BLaER1 treated with 17β-estradiol and CSF1 and Interleukin-3, amounts not matched to agents 10 nM and 100 nM (cell line): Measurements from ENCODE around the gene ARSJ.
"Not testable (repeated sequence)": the region's sequence is repeated elsewhere in the genome, so short reads cannot be mapped to it uniquely, and the experiment has no call there.

Source experiments
- H3K27ac ChIP-seq, 11 experiments: shearing (Covaris generic); formaldehyde crosslinking; 2 replicates each; pipeline ENCODE4 v1.8.1; 2022
- H3K27me3 ChIP-seq, 11 experiments: shearing (Covaris generic); formaldehyde crosslinking; 2 replicates each; pipeline ENCODE4 v1.8.1; 2022
- H3K36me3 ChIP-seq, 11 experiments: shearing (Covaris generic); formaldehyde crosslinking; 2 replicates each; pipeline ENCODE4 v1.8.1; 2022
- H3K4me1 ChIP-seq, 10 experiments: shearing (Covaris generic); formaldehyde crosslinking; 2 replicates each; pipeline ENCODE4 v1.8.1; 2022
- H3K4me2 ChIP-seq, 11 experiments: shearing (Covaris generic); formaldehyde crosslinking; 2 replicates each; pipeline ENCODE4 v1.8.1; 2022
- H3K4me3 ChIP-seq, 10 experiments: shearing (Covaris generic); formaldehyde crosslinking; 2 replicates each; pipeline ENCODE4 v1.8.1; 2022
- H3K9ac ChIP-seq, 11 experiments: shearing (Covaris generic); formaldehyde crosslinking; 2 replicates each; pipeline ENCODE4 v1.8.1; 2022
- H3K9me3 ChIP-seq, 11 experiments: shearing (Covaris generic); formaldehyde crosslinking; replicated peaks in 1 of 11; 2 replicates each; pipeline ENCODE4 v1.8.1; 2022
- H4K20me1 ChIP-seq, 11 experiments: shearing (Covaris generic); formaldehyde crosslinking; 2 replicates each; pipeline ENCODE4 v1.8.1; 2022
- Cebpa-rat ChIP-seq, 11 experiments: shearing (Covaris generic); IDR thresholded peaks; 2 replicates each; pipeline ENCODE4 v1.8.1; 2022

ARSJ gene

GRCh38 chr4:113935190-113935589, 44.3 kb downstream of the ARSJ start:
- no peak overlapping the region for H3K9ac ChIP-seq
- H3K27ac ChIP-seq: no peak overlapping the region
- TF ChIP-seq Cebpa-rat (IDR thresholded peaks at IDR 0.05): no peak

GRCh38 chr4:113924706-113925105, 54.7 kb downstream of the ARSJ start:
- H3K27me3 ChIP-seq, H3K9ac ChIP-seq, H3K9me3 ChIP-seq, H3K36me3 ChIP-seq, H3K4me3 ChIP-seq, H3K4me2 ChIP-seq, H3K27ac ChIP-seq, H4K20me1 ChIP-seq: not testable (repeated sequence)
- H3K4me1 ChIP-seq: peaks cover 0 to 15% (median 0%) of the 10 kb centered on the region in 10 experiments; a peak in 3 of 20 replicates

More at GRCh38 chr4:113935190-113935589, 44.3 kb downstream of the ARSJ start:
- Histone ChIP-seq H3K36me3 (no peaks in the 10 kb centered on the region), H3K27me3 (no peaks in the 10 kb centered on the region), H3K4me1 (no peaks in the 10 kb centered on the region), H3K4me2 (no peak overlapping the region), H3K4me3 (no peak overlapping the region), H3K9me3 (peaks cover 0 to 4% (median 0%) of the 10 kb centered on the region in 11 experiments; a peak in 1 of 22 replicates), H4K20me1 (no peaks in the 10 kb centered on the region)

- Histone ChIP-seq H3K4me2 (peak overlapping the region in 2 of 11 experiments; percentile 50 to 63; a peak in 3 of 22 replicates), H4K20me1 (no peaks in the 10 kb centered on the region), H3K27ac (no peak overlapping the region), H3K9ac (no peak overlapping the region), H3K27me3 (no peaks in the 10 kb centered on the region), H3K9me3 (no peaks in the 10 kb centered on the region), H3K4me3 (no peak overlapping the region), H3K4me1 (peaks cover 0 to 15% (median 0%) of the 10 kb centered on the region in 10 experiments; a peak in 3 of 20 replicates), H3K36me3 (no peaks in the 10 kb centered on the region)
- TF ChIP-seq Cebpa-rat (IDR thresholded peaks at IDR 0.05): no peak
Observed at GRCh38 chr4:113921089-113921794, 58.2 kb downstream of the ARSJ start.

- Histone ChIP-seq H3K4me1 (peaks cover 0 to 15% (median 0%) of the 10 kb centered on the region in 10 experiments; a peak in 3 of 20 replicates), H3K9ac (no peak overlapping the region), H3K4me3 (no peak overlapping the region), H3K27me3 (no peaks in the 10 kb centered on the region), H3K36me3 (no peaks in the 10 kb centered on the region), H3K9me3 (no peaks in the 10 kb centered on the region), H3K4me2 (no peak overlapping the region), H4K20me1 (no peaks in the 10 kb centered on the region), H3K27ac (no peak overlapping the region)
- TF ChIP-seq Cebpa-rat (IDR thresholded peaks at IDR 0.05): no peak
Observed at GRCh38 chr4:113919611-113920010, 59.8 kb downstream of the ARSJ start.

- no peak overlapping the region for H3K27ac ChIP-seq
- no peak for TF ChIP-seq Cebpa-rat (IDR thresholded peaks at IDR 0.05)
- no peaks in the 10 kb centered on the region for H3K9me3 ChIP-seq
- H3K4me1 ChIP-seq: peaks cover 0 to 15% (median 0%) of the 10 kb centered on the region in 10 experiments; a peak in 3 of 20 replicates
- no peak overlapping the region for H3K9ac ChIP-seq
- H3K4me2 ChIP-seq: no peak overlapping the region
- no peaks in the 10 kb centered on the region for H3K27me3 ChIP-seq
- H3K4me3 ChIP-seq: no peak overlapping the region
- no peaks in the 10 kb centered on the region for H4K20me1 ChIP-seq
- no peaks in the 10 kb centered on the region for H3K36me3 ChIP-seq
Observed at GRCh38 chr4:113919145-113919544, 60.3 kb downstream of the ARSJ start.

GRCh38 chr4:113908829-113909228, 70.6 kb downstream of the ARSJ start:
- H3K27ac ChIP-seq: no peak overlapping the region

GRCh38 chr4:113907559-113907958, 71.9 kb downstream of the ARSJ start:
- TF ChIP-seq Cebpa-rat (IDR thresholded peaks at IDR 0.05): no peak
- peaks cover 0 to 7% (median 0%) of the 10 kb centered on the region in 11 experiments; a peak in 8 of 22 replicates for H3K9me3 ChIP-seq
- no peaks in the 10 kb centered on the region for H3K4me1 ChIP-seq
- no peak overlapping the region for H3K4me2 ChIP-seq
- no peak overlapping the region for H3K4me3 ChIP-seq
- no peak overlapping the region for H3K9ac ChIP-seq
- no peaks in the 10 kb centered on the region; a peak in 1 of 22 replicates for H3K36me3 ChIP-seq
- no peaks in the 10 kb centered on the region for H3K27me3 ChIP-seq
- H3K27ac ChIP-seq: no peak overlapping the region
- no peaks in the 10 kb centered on the region for H4K20me1 ChIP-seq

More at GRCh38 chr4:113908829-113909228, 70.6 kb downstream of the ARSJ start:
- Histone ChIP-seq H3K4me2 (no peak overlapping the region), H3K27me3 (no peaks in the 10 kb centered on the region), H3K4me3 (no peak overlapping the region), H3K9me3 (peaks cover 0 to 7% (median 0%) of the 10 kb centered on the region in 11 experiments; a peak in 8 of 22 replicates), H3K36me3 (no peaks in the 10 kb centered on the region; a peak in 1 of 22 replicates), H3K4me1 (no peaks in the 10 kb centered on the region), H3K9ac (no peak overlapping the region), H4K20me1 (no peaks in the 10 kb centered on the region)
- TF ChIP-seq Cebpa-rat (IDR thresholded peaks at IDR 0.05): no peak

GRCh38 chr4:113905301-113905700, 74.1 kb downstream of the ARSJ start:
- Histone ChIP-seq H3K36me3 (no peaks in the 10 kb centered on the region; a peak in 1 of 22 replicates), H3K4me1 (peaks cover 0 to 5% (median 0%) of the 10 kb centered on the region in 10 experiments; a peak in 3 of 20 replicates)
- no peak for TF ChIP-seq Cebpa-rat (IDR thresholded peaks at IDR 0.05)

GRCh38 chr4:113904877-113905276, 74.6 kb downstream of the ARSJ start:
- no peaks in the 10 kb centered on the region for H4K20me1 ChIP-seq
- H3K36me3 ChIP-seq: no peaks in the 10 kb centered on the region; a peak in 1 of 22 replicates
- TF ChIP-seq Cebpa-rat (IDR thresholded peaks at IDR 0.05): no peak
- no peak overlapping the region for H3K27ac ChIP-seq
- H3K9me3 ChIP-seq: peaks cover 0 to 7% (median 0%) of the 10 kb centered on the region in 11 experiments; a peak in 8 of 22 replicates
- H3K4me2 ChIP-seq: no peak overlapping the region
- no peak overlapping the region for H3K9ac ChIP-seq
- H3K27me3 ChIP-seq: no peaks in the 10 kb centered on the region
- H3K4me1 ChIP-seq: peaks cover 0 to 9% (median 1%) of the 10 kb centered on the region in 10 experiments; a peak in 8 of 20 replicates
- H3K4me3 ChIP-seq: no peak overlapping the region

More at GRCh38 chr4:113905301-113905700, 74.1 kb downstream of the ARSJ start:
- no peak overlapping the region for H3K9ac ChIP-seq
- no peak overlapping the region for H3K4me2 ChIP-seq
- no peaks in the 10 kb centered on the region for H4K20me1 ChIP-seq
- H3K9me3 ChIP-seq: peaks cover 0 to 7% (median 0%) of the 10 kb centered on the region in 11 experiments; a peak in 8 of 22 replicates
- H3K27ac ChIP-seq: no peak overlapping the region
- H3K4me3 ChIP-seq: no peak overlapping the region
- no peaks in the 10 kb centered on the region for H3K27me3 ChIP-seq
